ENCODE data around the gene AKAP6. TPM values are rescaled to one million over a fixed set of nuclear protein-coding genes. Genes with fewer than 3 reads are reported as not detected.

The AKAP6 gene
- total and polyA plus RNA-seq, 2 of the 8 experiments (the other 6 are each of a cell fraction or from before 2014, with no cell fraction given), result 0.09 to 0.89 TPM

DNA sequence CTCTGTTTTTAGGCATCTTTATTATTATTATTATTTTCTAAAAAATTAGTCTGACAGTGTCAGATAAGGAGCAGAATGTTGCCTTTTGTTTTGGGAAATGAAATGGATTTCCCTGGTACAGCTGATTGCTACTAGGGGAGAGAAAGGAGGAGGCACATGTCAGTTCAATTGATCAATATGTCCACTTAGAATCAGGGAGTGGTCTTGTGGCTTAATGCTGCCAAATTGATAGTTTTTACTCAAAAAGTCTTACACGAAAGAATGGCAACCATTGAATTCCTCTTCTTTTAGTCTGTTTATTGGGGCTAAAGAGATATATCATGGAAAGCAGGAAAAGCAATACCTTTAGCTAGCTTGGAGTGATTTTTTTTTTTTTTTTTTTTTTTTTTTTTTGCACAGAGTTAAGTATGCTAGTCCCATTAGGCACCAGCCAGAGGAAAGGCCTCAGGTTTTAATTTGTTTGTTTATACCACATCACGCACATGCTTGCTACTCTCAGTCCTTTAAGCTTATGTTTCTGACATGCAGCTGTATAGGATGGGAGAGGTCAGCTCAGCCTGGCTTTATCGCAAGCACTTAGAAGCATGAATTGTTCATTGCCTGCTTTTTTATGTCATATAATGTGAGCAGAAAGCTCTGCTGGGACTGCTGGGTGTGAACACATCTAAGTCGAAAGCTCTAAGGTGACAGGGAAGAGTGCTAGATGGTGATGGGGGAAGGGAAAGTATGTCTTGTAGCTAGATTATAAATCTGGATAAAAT is 1.4 kb downstream of the AKAP6 start:
- Histone ChIP-seq H3K27me3 (replicated peaks in 1 of 4; ENCODE audit: control insufficient read depth in 3 of 4, extremely low read depth in 1 of 4, insufficient read depth in 3 of 4, low read length in 3 of 4) (no peaks in the 10 kb centered on the region), H3K4me2 (ENCODE audit: insufficient read depth in 1 of 2, low read depth in 2 of 2, low read length in 2 of 2) (no peak overlapping the region), H2BK15ac (ENCODE audit: low read length) (no peak overlapping the region), H3K27ac (ENCODE audit: low read depth, low read length) (no peak overlapping the region), H3K79me1 (ENCODE audit: low read depth, low read length) (no peaks in the 10 kb centered on the region), H2AK5ac (ENCODE audit: low read depth, low read length) (no peak overlapping the region), H2BK12ac (ENCODE audit: low read depth, low read length) (no peak overlapping the region), H3K18ac (ENCODE audit: extremely low read depth, low read length) (no peak overlapping the region), H2BK120ac (replicated peaks; ENCODE audit: low read depth, low read length) (no peak overlapping the region), H2BK5ac (ENCODE audit: low read depth, low read length) (no peak overlapping the region), H3K9me3 (ENCODE audit: insufficient read depth in 2 of 2, low read depth in 1 of 2, low read length in 1 of 2) (no peaks in the 10 kb centered on the region), H3K4me1 (replicated peaks in 1 of 4; ENCODE audit: control insufficient read depth in 3 of 4, insufficient read depth in 4 of 4, low read length in 3 of 4) (peaks cover 0 to 3% (median 0%) of the 10 kb centered on the region in 4 experiments; a peak in 1 of 7 replicates), H4K5ac (ENCODE audit: insufficient read length, low read depth, low read length) (no peak overlapping the region), H3K56ac (replicated peaks; ENCODE audit: insufficient read length, low read depth, low read length) (no peak overlapping the region), H4K91ac (replicated peaks; ENCODE audit: insufficient read length, low read length) (no peak overlapping the region), H3K23ac (ENCODE audit: insufficient read length) (no peak overlapping the region), H4K8ac (ENCODE audit: extremely low read depth, insufficient read depth, low read length) (no peak overlapping the region), H3K36me3 (ENCODE audit: control insufficient read depth in 2 of 4, insufficient read depth in 4 of 4, low read length in 3 of 4) (no peaks in the 10 kb centered on the region), H3K9ac (replicated peaks in 1 of 4; ENCODE audit: extremely low read depth in 1 of 4, low read depth in 3 of 4, low read length in 3 of 4) (no peak overlapping the region), H3K23me2 (ENCODE audit: low read depth, low read length) (no peaks in the 10 kb centered on the region), H3K79me2 (ENCODE audit: control insufficient read depth in 1 of 2, insufficient read depth in 2 of 2, low read length in 2 of 2) (no peaks in the 10 kb centered on the region), H3K14ac (ENCODE audit: insufficient read length) (no peak overlapping the region), H3K4ac (replicated peaks; ENCODE audit: insufficient read length, low read depth, low read length) (no peak overlapping the region), H4K20me1 (replicated peaks in 1 of 2; ENCODE audit: control insufficient read depth in 1 of 2, insufficient read depth in 2 of 2, low read length in 2 of 2) (no peaks in the 10 kb centered on the region), H3K4me3 (ENCODE audit: extremely low read depth in 1 of 4, insufficient read depth in 2 of 4, low read depth in 3 of 4, low read length in 4 of 4) (no peak overlapping the region), H2BK20ac (ENCODE audit: low read length) (no peak overlapping the region), H2AFZ (ENCODE audit: low read length) (peak overlapping the region; percentile 72)
- POLR2A ChIA-PET (ENCODE audit: partially characterized antibody), result no interaction called here
- CTCF ChIA-PET (ENCODE audit: partially characterized antibody), result interaction anchor here (1.3 kb wide), 1 partner anchor 11 kb away, joined by 3 read pairs; no protein-coding TSS in a partner anchor
- FAIRE-seq (no peak), DNase-seq (ENCODE audit: low read depth in 1 of 2, low spot score in 2 of 2) (no peak)
- 95% methylated on average over 4 of the region's 4 CpGs; no CpG with 5 or more reads in 1 of the 2 experiments for WGBS, 2 experiments (ENCODE audit: extremely low coverage in 1 of 2, insufficient coverage in 1 of 2, insufficient read length in 1 of 2, insufficient replicate concordance in 2 of 2, low coverage in 1 of 2, low lambda C conversion rate in 2 of 2, missing lambda C conversion rate in 1 of 2)
- TF ChIP-seq EP300 (IDR thresholded peaks at IDR 0.05; ENCODE audit: borderline replicate concordance in 1 of 2, low read depth in 2 of 2, low read length in 2 of 2), result no peak
